Activated effector memory CD4-positive, alpha-beta T cell treated with anti-CD3 and anti-CD28 coated beads, Interleukin-2, amount 50 U/mL, for 16 hours (primary cell): Measurements from ENCODE around the gene CACNA1F.
"Not testable (repeated sequence)": the region's sequence is repeated elsewhere in the genome, so short reads cannot be mapped to it uniquely, and the experiment has no call there.

Experiments used
- DNase-seq: peaks from one replicate; pipeline ENCODE4 v3.0.0-alpha.2; 2020

CACNA1F gene

DNA sequence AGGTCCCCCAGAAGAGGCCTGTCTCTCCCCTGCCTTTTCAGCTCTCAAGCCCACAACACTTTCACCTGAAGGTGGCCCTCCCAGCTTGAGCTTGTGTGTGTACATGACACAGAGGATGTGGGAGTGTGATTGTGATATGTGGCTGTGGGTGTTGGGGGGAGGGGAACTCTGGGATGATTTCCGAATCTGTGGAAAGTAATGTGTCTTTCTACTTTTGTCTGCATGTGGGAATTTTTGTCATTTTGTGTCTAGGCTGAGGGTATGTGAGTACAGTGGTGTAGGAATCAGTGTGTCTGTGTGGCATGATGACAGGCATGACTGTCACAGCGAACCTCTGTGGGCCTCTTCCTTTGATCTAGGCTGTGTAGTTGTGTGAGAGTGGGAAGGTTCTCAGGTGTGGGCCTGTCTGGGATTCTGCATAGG is 39.6 kb downstream of the CACNA1F start:
- no peak for DNase-seq

DNA sequence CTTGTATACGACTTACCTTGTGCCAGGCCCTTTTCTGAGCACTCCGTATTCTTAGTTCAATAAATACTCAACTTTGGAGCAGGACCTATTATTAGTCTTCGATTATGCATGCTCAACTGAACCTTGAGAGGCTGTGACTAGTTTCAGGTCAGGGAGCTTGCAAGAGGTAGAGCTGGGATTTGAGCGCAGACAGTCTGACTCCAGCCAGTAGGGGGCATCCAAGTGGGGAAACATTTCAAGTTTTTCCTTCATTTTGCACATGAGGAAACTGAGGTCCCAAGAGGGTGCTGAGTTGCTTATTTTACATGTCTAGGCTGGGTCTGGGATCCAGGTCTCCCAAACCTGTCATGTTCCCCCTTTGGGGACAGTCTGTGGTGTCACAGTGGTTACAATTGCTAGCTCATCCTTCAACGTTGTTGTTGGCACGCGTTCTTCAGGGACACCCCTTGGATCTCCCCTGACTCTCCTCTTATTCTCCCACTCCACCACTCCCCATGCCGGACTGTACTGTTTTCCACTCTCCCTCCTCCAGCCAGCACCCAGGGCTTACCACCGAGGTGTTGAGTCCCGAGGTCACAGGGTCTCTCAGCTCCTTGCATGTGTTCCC is 40.3 kb downstream of the CACNA1F start:
- peak; percentile 66 for DNase-seq

- DNase-seq = no peak
Observed at GRCh38 chrX:49191574-49192011, 41.5 kb downstream of the CACNA1F start.

DNA sequence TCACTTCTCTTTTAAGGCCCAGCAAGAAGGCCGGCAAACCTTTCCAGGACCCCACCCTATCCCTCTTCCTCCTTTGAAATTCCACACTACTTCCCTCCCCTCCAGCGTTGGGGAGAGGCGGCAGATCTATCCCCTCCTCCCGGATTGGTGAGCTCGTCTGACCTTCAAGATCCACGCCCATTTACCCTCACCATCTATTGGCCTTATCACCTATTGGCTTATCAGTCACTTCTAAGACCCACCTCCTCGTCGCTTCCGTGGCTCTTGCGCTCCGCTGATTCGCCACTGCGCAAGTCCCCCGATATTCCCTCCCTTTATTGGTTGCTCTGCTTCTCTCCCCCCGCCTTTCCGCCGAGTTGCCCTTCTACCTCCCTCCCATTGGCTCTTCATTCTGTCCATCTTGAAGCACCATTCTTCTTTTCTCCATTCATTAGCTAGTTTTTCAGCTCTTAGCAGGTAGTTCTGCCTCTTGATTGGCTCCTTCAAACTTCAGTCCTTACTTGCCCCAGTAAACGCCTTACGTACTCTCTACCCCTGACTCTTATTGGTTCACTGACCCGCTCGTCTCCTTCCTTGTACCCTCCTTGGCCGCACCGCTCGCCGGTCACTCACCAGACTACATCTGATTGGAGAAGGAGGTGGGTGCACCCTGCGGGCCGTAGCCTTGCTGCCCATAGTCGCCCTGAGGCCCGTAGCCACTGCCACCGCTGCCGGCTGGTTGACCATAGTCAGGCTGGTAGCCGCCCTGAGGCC is 42.1 kb downstream of the CACNA1F start:
- DNase-seq = peak; percentile 93

GRCh38 chrX:49189606-49190005 is 43.5 kb downstream of the CACNA1F start:
- no peak for DNase-seq

DNA sequence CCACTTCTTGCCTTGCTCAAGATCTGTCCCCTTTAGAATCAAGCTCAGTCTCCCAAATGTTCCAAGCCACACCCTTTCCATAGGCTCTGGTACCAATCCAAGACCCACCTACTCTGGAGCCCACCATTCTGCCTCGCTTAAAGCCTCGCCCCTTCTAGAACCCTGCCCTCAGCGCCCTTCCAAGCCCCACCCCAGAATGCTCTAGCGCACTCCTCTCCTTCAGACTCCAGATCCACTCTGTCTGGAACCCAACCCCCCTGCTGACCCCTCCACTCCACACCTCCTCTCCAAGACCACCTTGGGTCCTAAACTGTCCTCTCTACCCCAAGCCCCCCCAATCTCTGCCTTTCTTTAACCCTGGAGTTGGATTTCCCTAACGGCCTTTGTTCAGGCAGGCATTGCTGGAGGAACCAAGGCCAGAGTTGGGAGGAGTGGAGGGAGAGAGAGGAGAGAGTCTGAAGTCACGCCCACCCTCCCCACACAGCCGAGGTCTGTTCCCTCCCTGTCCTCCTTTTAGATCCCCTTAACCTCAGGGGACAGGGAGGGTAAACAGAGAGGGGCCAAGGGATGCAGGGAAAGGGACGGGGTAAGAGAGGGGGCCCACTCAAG is 44.6 kb downstream of the CACNA1F start:
- no peak for DNase-seq

DNA sequence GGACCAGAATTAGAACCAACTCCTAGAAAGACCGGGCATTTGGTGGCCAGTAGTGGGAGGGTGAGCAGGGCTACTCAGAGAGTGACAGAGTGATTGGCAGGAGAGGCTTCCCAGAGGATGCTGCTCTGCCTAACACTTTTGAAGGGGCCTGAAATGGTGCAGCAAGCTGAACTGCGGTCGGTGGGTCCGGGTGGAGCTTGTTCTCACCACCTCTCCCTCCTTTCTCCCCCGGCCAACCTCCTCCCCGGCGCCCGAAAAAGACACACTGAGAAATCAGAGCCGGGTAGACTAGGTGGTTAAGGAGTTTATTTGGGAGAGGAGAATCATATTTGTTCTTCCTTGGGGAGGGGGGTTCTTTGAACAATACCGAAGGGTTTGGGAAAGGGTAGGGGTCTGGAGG is 45.6 kb downstream of the CACNA1F start:
- no peak for DNase-seq

DNA sequence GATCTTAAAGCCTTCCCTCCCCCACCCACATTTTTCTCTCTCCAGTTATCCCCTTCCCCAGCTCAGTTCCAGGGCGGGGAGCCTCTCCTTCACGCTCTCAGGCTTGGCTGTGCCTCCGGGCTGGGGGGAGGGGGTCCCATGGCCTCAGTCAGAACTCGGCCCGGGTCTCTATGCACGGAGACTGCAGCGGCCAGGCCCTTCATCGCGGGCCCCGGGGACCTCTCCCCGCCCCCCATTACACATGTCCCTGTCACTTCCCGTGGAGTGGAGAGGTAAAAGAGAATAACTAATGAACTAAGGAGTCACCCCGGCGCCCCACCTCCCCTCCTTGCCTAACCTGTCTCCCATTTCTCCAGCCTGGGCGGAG is 46.1 kb downstream of the CACNA1F start:
- no peak for DNase-seq

- peak; percentile 90 for DNase-seq
Observed at GRCh38 chrX:49186125-49187027, 46.8 kb downstream of the CACNA1F start, which contains the start of gene PRICKLE3. TSS of gene PRICKLE3 (minus strand) at chrX:49186373. CDS start at chrX:49186297, 76 bp downstream.

DNA sequence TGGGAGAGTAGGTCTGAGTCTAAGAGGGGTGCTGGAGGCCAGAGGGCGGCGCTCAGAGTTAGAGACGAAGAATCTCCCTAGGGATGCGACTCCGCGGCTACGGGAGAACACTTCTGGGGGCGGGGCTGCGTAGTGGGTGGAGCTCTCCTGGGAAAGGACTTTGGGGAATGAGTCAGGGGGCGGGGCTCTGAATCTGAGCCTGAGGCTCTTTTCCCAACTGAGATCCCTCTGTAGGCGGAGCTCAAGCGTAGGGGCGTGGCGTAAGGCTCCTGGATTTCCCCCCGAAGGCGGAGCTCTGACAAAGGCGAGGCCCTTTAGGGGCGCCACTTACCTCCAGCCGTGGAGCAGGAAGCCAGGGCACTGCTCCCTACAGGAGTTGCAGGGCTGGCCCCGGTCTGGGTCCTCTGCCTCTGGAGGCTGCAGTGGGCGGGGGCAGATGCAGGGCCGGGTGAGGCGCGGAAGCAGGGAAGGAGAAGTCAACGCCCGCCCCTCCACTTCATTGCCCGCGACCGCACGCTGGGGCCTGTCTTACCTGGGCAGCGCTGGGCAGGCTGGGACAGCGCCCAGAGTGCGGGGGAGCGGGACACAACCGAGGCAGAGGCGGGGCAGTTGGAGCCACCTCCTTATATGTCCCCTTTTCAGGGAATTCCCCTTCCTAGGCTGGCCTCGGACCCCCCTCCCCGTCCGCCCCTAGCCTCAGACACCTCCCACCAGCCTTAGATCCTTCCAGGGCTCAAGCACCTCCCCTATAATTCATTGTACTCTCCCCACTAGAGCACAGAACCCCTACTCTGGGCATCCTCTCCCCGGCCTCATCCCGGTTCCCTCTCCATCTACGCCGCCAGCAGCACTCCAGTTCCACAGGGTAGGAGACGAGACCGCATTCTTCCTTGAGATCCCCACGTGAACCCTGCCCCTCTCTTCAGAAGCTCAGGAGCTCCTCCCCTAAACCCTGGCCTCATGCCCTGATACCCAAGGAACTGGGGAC is 48.6 kb downstream of the CACNA1F start:
- DNase-seq = peak; percentile 75

- no peak for DNase-seq
Observed at GRCh38 chrX:49183701-49184281, 49.3 kb downstream of the CACNA1F start.

DNA sequence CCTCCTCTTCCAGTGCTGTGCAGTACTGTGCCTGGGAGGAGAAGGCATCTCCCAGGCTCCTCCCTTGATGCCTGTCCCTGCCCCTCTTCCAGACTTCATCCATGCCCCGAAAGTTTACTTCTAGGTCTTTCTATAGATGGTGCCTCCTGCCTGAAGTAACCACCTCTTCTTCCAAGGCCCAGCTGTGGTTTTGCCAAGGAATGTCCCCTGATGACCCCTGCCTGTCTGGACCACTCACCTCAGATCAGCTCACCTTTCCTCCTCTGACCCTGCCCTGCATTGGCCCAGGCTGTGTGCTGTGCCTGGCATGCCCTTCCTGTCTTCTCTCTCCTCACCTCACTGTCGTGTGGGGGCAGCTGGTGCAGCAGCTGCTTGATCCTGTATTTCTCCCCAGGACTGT is 53.8 kb downstream of the CACNA1F start:
- DNase-seq = no peak

DNA sequence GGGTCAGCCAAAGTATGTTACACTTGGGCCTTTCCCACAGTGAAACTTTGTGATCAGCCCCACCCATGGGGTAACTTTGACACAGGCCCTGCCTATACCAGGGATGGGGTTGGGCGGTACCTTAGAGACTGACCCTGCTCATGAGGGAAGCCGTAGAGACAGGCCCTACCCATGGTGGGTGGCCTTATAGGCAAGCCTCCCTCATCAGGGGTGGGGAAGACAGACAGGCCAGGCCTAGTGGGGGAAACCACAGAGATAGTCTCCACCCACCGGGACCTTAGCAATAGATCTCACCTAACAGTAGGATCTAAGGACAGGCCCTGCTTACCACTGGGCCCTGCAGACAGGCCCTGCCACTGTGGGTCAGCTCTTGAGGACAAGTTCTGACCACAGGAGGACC is 54.6 kb downstream of the CACNA1F start:
- no peak for DNase-seq

GRCh38 chrX:49177873-49178480 is 55.2 kb downstream of the CACNA1F start:
- DNase-seq = no peak

GRCh38 chrX:49177338-49177833 is 55.8 kb downstream of the CACNA1F start:
- DNase-seq = no peak

GRCh38 chrX:49176421-49177326 is 56.5 kb downstream of the CACNA1F start:
- DNase-seq = no peak

DNA sequence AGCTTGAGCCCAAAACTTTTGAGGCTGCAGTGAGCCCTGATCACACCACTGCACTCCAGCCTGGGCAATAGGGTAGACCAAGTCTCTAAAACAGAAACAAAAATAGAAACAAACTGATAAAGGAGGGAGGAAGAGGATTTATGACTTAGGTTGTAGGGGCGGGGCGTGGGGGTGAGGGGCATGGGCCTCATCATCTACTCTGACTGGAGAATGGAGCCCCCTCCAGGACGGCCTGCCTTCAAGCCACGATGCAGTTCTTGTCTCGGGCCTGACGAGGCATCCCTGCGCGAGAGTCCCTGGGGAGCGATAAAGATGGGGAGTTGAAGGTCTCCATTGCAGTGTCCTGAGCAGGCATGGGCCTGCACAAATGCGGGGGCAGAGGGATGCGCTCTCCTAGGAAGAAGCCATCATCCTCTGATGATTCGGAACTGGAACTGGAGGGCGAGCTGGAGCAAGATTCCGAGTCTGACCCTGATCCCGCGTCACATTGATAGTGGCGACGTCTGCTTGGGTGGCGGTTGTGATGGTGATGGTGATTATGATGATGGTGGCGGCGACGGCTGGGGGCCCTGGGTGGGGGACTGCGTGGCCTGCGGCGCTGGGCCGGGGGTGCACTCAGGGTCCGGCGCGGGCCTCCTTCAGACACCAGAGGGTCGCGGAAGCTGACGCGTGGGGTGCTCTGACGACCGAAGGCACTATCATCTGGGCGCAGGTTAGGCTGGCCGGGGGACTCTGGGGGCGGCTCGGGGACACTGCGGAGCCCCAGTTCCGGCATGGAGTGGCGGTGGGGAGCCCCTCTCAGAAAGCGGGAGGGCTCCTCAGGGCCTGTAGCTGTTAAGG is 57.5 kb downstream of the CACNA1F start:
- DNase-seq = no peak

- no peak for DNase-seq
Observed at GRCh38 chrX:49174723-49175122, 58.4 kb downstream of the CACNA1F start.

DNA sequence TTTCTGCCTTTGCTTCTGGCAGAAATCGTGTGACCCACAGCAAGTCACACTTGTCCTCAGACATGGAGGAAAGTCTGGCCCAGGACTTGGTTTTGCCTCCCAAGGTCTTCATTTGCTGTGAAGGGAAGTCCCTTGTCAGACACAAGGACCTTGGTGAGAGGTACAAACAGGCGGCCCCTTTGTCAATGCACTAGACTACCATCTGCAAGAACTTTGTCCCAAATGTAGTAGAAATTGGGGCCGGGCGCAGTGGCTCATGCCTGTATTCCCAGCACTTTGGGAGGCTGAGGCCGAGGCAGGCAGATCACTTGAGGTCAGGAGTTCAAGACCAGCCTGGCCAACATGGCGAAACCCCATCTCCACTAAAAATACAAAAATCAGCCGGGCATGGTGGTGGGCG is 59.6 kb downstream of the CACNA1F start:
- DNase-seq = not testable (repeated sequence)
